SIG-M5 (cell line): ENCODE results near the gene SIN3B.

ENCODE experiments used
- DNase-seq: peaks from one replicate; lab custom pipeline; 2025; lab: John Stamatoyannopoulos, UW

The SIN3B gene

DNA sequence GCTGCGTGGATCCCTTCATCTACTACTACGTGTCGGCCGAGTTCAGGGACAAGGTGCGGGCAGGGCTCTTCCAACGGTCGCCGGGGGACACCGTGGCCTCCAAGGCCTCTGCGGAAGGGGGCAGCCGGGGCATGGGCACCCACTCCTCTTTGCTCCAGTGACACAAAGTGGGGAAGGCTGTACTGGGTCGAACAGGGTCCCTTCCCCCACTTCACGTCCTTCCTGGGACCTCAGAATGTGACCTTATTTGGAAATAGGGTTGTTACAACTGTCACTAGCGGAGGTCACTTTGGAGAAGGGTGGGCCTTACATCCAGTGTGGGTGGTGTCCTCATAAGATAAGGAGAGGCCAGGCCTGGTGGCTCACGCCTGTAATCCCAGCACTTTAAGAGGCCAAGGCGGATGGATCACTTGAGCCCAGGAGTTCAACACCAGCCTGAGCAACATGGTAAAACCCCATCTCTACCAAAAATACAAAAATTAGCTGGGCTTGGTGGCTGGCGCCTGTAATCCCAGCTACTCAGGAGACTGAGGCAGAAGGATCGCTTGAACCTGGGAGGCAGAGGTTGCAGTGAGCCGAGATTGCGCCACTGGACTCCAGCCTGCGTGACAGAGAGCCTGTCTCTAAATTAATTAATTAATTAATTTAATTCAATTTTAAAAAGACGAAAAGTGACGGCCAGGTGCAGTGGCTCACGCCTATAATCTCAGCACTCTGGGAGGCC lies 61.4 kb downstream of the SIN3B start:
- no peak for DNase-seq

DNA sequence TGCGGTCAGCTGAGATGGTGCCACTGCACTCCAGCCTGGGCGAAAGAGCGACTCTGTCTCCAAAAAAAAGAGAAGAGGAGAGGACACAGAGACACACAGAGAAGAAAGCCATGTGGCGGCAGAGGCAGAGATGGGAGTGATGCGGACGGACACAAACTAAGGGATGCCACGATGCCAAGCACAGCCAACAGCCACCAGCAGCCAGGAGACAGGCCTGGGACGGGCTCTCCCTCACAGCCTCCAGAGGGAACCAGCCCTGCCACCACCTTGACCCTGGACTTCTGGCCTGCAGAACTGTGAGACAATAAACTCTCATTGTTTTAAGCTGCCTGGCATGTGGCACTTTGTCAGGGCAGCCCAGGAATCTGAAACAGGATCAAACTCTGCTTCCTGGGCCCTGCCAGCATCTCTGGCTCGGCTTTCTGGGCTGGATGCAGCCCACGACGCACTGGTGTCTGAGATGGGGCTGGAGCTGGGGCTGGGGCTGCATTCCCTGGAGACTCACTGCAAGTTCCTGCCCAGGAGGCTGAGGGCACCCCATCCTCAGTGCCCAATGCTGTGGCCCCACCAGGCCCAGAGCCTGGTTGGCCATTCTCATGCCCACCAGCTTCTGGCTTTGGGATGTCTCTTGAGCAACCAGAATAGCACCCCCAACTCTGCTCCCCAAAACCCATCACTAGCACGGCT lies 62.6 kb downstream of the SIN3B start:
- no peak for DNase-seq

DNA sequence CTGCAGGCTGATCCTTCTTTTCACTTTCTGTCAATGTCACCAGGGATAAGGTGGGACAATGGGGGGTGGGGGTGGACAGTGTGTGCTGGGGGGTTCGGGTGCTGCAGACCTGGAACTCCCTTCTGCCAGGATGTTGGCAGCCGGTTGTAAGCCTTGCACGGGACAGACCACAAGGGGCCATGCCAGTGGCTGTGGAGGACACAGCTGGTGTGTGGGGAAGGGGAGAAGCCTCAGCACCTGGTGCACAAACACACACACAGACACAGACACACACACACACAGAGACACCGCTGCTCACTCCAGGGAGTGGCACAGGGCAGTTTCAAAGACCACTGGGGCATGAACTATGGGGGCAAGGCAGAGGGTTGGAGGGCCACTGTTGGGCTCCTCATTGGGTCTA lies 63.2 kb downstream of the SIN3B start:
- no peak for DNase-seq

DNA sequence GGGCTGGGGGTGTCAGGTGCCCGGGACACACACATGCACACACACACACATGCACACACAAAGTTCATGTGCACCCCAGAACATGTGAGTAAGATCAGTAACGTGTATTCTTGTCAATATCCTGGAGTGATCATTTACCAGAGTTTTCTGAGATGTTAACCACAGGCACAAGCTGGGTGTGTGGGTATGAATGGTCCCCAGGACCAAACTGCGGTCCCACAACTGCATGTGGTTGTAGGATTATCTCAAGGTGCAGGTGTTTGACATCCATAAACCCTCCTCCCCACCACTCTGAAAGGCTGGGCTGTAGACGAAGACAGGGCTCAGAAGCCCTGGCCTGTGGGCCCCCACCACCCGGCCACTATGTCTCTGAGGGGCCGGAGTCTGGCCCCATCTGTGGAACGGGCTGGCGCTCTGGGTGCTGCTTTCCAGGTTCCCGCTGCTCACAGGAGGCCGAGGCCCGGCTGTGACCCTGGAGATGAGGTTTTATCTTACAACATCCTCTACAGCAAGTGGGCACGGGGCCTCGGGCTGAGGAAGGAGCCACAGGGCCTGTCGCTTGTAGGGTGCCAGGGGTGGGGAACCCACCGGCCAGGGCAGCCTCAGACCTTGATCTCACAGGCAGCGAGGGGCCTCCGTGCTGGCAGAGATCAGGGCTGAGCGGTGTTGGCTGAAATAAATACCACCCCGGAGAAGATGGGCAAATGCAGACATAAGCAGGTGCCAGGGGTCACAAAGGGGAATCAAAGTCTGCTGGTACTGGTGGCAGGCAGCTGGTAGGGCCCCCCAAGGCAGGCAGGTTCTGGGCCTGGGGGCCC lies 63.9 kb downstream of the SIN3B start:
- no peak for DNase-seq

DNA sequence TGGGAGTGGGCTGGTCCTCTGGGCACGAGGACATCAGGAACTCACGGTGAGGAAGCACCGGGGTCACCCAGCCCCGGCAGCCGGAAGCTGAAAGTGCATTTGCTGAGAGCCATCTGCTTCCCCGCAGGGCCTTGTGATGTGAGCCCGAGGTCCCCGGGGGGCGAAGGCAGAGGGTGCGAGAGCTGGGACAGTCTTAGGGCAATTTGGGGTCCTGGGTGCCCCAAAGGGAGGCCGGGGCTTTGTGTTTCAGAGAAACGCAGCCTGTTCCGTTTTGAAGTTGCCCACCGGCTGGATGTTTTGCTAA lies 64.4 kb downstream of the SIN3B start:
- no peak for DNase-seq

DNA sequence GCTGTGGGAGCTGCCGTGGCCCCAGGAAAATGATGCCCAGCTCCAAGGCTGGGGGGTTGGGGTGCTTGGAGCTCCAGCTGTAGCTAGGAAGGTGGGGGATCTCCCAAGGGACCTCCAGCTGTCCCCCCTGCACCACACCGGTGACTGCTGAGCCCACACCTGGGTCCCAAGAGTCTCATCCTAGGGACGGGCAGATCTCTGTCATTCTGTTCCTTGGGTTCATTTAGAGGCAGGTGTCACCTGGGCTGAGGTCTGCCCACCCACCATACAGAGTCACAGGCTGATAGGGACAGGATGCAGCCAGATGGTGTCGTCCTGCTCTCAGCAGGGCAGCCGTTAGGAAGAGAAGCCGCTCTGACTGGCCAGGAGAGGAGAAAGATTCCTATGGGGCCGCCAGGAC lies 64.9 kb downstream of the SIN3B start:
- no peak for DNase-seq

DNA sequence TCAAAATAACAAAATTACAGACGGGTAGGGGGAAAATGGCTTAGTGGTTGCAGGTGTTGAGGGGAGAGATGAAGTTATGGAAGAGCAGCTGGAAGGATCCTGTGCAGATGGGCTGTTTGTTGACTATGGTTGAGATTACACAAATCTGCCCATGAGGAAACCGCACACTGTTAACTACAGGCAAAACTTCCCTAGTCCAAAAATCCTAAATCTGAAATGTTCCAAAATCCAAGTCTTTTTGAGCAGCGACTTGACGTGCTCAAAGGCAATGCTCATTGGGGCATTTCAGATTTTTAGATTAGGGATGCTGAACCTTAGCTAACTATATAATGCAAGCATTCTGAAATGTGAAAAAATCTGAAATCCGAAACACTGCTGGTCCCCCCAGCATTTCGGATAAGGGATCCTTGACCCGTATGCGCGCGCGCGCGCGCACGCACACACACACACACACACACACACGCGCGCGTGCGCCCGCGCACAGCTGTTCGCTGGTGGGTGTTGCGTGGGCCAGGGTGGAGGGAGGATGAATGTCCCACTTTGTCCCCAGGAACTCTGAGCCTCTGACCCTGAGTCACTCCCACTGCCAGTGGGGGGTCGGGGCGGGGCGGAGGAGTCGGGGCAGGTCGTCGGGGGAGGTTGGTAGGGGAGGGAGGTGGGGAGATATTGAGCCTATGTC lies 66.4 kb downstream of the SIN3B start:
- DNase-seq, result no peak

DNA sequence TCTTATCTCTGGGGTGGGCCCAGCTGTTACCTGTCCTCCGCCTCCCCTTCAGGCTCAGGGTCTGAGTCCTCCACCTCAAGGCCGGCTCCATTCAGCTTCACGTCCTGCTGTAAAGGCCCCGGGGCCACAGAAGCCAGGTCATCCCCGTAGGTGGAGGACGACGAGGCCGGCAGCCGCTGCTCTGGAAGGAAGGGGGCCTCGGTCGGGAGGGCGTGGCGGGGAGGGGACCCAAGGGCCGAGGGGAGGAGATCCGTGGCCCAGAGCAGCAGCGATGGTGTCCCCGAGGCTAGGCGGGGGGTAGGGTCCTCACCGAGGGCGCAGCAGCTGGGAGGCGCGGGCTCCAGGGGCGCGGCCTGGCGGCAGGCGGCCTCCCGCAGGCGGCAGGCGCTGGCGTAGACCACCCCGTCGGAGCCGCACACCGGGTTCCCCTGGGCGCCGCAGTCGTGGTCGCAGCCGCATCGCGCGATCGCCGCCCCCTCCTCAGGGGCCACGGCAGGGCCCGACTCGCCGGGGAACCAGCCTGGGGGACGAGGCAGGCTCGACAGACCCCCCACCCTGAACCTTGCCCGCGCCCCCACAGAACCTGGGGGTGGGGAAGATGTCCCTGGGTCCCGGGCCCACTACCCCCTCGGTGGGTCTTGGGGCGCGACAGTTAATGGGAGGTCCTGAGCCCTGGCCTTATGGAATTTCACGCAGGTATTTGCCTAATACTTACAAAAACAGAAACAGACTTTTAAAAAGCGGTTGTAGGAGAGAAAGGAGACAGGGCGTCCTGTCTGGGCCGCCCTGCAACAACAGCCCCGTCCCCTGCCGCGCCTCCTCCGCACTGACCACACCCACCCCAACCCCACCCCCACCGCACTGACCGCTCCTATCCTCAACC lies 67.2 kb downstream of the SIN3B start:
- no peak for DNase-seq

DNA sequence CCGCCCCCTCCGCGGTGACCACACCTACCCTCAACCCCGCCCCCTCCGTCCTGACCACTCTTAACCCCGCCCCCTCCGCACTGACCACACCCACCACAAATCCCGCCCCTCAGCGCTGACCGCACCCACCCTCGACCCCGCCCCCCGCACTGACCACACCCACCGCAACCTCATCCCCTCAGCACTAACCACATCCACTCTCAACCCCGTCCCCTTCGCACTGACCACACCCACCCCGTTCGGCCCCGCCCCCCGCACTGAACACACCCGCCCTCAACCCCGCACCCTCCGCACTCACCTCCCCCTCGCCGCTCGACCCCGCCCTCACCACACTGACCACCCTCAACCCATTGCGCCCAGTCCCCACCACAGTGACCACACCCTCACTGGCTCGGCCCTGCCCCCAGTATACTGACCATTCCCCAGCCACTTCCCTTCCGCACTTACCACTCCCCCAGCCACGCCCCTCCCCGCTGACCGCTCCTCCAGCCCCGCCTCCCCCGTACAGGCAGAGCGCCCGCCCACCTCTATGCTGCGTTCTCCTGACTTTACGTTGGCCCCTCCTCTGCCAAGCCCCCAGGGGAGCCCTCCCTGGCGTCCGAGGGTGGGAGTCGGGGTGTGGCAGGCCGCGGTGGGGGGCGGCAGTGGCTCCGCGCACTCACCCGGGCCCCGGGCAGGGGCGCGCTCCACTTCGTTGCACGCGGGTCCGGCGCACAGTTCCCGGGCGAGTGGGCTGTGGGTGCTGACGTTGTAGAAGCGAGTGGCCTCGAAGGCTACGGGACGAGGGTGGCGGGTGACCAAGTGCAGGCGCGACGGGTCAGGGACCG lies 68.0 kb downstream of the SIN3B start:
- no peak for DNase-seq

DNA sequence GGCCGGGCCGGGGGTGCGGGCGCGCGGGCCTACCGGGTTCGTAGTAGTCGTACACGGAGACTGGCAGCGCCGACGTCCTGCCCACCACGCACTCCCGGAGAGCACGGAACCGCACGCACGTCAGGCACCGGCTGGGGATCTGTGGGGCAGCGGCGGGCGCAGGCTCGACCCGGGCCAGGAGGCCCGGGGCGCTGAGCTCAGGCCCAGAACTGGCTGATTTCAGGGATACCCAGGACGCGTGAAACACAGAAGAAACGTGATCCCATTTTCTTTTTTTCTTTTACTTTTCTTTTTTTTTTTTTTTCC lies 68.6 kb downstream of the SIN3B start:
- no peak for DNase-seq

DNA sequence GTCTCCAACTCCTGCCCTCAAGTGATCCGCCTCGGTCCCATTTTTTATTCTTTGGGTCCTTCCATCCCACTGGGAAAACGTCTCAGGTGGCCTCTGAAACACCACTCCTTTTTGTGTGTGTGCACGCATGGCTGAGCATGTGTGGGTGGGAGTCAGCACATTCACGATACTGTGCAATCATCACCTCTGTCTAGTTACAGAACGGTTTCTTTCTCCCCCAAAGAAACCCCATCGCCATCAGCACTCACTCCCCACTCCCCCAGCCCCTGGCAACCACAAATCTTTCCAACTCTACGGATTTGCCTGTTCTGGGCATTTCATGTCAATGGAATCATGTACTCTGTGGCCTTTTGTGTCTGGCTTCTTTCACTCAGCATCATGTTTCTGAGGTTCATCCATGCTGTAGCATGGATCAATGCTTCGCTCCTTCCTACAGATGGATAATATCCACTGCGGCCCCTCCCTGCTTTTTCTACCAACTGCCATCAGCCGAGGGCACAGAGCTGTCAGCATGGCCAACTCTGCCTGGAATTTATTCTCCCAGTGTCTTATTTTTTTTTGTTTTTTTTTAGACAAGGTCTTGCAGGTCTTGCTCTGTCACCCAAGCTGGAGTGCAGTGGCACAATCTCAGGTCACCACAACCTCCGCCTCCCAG lies 69.3 kb downstream of the SIN3B start:
- no peak for DNase-seq

DNA sequence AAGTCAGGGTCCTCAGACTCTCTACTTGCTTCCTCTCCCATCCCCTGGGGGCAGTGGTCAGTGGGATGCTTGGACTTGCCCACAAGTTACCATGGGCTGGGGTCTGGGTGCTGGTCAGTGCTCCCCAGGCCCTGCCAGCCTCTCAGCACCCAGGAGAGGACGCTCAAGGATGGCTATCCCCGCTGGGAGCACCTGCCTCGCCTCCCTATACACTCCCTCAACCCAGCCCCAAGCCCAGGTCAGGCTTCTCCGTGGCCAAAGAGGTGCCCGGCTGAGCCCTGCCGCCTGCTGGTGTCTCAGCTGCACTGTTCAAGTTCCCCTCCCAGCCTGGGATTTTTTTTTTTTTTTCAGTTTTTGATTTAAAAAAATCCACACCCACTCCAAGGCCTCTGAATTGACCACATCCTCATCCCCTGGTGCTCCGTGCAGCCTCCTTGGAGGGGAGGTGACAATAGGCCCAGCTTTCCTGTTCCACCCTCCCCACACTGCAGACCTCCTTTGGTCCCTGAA lies 70.4 kb downstream of the SIN3B start:
- DNase-seq, result no peak

DNA sequence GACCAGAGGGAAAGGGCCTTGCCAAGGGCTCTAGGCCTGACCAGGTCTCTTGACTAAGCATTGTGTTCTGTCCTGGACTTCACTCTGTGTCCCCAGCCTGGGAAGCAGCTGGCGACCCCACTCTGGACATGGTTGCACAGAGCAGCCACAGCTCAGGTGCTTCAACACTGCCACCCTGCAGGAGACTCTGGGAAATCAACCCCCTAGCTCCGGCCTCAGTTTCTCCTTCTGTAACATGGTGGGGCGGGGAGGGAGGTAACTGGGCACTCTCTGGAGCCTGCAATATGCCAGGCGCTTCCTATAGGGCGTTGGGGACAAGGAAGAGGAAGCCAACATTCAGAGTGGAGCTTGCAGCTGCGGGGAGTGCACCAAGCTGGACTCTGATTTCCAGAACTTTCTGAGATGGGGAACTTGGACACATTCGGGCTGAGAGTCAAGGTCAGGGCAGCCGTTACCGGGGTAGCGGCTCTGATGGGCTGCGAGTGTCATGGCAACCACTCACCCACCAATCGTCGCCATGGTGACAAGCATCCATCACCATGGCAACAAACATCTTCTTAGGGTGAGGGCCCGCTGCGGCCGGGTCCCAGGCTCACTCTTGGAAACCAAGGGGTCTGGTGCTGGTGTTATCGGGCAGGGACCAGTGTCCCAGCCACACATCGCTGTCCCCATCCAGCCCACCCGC lies 72.4 kb downstream of the SIN3B start:
- DNase-seq, result no peak

DNA sequence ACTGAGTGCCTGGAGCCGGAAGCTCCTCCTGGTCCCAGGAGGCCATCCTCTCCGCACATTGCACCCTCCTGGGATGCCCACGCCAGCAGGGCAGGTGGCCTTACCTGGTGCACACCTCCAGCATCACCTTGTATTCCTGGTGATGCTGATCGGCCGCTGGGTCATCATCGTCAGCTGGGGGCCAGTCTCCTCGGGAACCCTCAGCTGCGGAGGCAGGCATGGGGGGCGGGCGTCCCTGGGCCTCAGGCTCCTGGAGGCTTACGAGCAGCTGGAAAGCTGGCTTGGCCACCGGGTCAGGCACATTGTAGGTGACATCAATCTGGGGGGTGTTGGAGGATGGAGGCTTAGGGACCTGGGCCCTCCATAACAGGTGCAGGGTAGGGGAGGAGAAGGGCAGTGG lies 73.3 kb downstream of the SIN3B start:
- DNase-seq, result no peak

DNA sequence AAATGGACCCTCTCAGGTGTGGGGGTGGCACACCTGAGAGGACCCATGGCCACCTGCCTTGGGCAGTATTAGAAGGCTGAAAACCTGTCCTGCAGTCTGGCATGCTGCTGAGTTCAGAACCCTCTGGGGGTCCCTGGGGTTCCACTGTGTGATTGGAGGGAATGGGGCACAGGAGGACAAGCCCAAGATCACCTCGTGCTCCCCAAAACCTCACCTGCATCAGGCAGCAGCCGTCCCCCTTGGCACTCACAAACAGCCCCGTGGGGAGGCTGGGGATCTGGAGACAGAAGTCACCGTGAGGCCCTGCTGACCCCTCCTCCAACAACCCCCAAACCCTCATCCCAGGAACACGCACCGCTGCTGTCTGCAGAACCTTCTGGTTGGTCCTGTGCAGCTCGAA lies 74.1 kb downstream of the SIN3B start:
- DNase-seq, result no peak

DNA sequence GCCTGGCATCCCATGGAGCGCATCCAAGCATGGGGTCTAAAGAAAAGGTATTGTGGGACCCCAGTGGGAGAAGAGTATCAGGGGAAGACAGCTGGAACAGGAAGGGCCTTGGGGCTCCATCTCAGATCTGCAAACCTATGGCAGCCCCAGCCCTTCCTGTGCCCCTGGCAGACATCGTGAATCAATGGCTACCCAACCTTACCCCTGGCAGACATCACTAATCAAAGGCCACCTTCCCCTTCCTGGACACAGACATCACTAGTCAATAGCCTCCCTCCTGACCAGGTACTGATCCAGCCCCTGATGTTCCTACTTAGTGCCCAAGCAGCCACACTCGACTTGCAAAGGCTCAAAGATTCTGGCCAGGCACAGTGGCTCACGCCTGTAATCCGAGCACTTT lies 75.4 kb downstream of the SIN3B start:
- DNase-seq, result no peak

DNA sequence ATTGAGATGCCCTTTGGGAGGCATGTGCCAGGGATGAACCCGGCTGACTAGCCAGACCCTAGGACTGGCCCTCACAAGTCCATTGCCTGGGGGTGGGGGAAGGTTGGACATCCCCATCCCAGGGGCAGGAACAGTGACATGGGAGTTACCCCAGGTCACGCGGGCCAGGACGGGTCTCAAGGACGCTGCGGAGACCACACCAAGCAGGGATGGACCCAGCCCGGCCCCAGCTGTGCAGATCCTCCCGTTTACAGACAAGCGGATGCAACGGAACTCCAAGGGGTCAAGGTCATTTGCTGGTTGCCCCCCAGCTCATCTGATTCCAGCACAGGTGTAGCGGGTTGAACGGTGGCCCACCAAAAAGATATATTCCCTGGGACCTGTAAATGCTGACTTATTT lies 79.6 kb downstream of the SIN3B start:
- DNase-seq, result no peak

DNA sequence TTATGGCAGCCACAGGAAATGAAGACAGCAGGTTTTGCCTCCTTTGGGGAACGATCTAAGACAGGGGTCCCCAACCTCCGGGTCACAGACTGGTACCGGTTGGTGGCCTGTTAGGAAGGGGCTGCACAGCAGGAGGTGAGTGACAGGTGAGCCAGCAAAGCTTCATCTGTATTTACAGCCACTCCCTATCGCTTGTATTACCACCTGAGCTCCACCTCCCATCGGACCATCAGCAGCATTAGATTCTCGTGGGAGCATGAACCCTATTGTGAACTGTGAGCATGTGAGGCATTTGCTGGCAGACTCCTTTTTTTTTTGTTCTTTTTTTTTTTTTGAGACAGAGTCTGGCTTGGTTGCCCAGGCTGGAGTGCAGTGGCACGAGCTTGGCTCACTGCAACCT lies 81.8 kb downstream of the SIN3B start:
- DNase-seq, result no peak

DNA sequence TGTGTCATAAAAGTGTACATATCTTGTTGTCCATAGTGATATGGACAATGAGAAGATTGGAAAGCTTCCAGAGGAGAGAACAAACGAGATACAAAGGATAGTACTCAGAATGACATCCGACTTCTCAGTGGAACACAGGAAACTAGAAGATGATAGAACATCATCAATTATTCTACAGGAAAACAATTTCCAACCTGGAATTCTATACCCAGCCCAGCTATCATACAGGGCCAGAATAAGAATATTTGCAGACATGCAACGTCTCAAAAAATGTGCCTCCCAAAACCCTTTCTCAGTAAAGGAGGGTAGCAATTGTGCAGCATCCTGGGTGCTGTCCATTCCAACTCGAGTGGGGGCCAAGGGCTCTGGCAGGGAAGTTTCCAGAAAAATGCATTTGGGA lies 83.6 kb downstream of the SIN3B start:
- no peak for DNase-seq

DNA sequence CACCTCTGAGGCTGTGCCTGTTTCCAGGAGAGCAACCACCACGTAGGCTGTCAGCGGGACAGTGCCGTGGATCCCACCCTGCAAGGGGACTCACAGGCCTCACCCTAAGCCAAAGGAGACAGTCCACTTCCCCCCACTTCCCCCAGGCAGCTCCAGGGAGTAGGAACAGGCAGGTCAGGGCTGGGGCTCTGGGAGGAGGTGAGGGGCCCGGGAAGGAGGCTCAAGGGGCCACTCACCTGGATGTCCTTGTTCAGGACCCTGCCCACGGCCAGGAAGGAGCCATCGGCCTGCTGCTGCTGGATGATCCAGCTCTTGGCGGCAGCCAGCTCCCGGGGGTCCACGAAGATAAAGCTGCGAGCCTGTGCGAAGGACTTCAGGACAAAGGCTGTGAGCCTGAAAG lies 85.2 kb downstream of the SIN3B start:
- no peak for DNase-seq
